ENCODE results near the gene CAMTA1. TPM values are rescaled to one million over a fixed set of nuclear protein-coding genes. Genes with fewer than 3 reads are reported as not detected.
"Not testable (repeated sequence)": the region's sequence is repeated elsewhere in the genome, so short reads cannot be mapped to it uniquely, and the experiment has no call there.

Gene CAMTA1
- polyA plus RNA-seq, 4 donors: 89.3 to 98.2 (median 92.9) TPM

- DNase-seq (ENCODE audit: low read depth in 4 of 4, low spot score in 3 of 4): no peak
Observed at GRCh38 chr1:7681401-7681800, 896.1 kb downstream of the CAMTA1 start.

- DNase-seq (ENCODE audit: low read depth in 4 of 4, low spot score in 3 of 4): no peak
Observed at GRCh38 chr1:7683521-7683920, 898.3 kb downstream of the CAMTA1 start.

- no peak for DNase-seq (ENCODE audit: low read depth in 4 of 4, low spot score in 3 of 4)
Observed at GRCh38 chr1:7684132-7684531, 898.9 kb downstream of the CAMTA1 start.

DNA sequence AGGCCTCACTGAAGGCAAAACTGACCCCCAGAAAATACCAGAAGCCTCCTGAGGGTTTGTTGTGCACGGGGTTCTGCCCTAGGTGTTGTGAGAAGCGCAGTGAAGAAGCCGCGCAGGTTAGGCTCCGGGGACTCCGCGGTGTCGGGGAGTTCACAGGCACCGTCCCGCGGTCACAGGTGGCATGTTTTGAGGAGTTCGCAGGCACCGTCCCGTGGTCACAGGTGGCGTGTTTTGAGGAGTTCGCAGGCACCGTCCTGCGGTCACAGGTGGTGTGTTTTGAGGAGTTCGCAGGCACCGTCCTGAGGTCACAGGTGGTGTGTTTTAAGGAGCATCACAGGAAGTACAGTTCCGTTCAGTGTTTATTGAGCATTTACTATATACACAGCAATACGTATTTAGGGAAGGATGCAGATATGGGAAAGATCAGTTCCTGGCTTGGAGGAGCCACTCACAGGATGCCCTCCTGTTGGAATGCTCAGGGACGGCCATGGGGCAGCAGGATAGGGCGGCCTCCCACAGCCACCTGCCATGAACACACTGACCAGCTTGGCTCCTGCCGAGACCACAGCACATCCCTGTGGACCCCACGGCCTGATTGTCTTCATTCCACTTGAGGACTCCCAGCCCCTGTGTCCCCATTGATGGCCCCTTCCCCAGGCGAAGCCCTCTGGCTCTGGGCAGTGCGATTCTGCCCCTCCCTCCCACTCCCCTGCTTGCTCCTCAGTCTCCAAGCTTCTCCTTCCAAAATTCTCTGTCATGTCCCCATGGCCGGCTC lies 899.8 kb downstream of the CAMTA1 start:
- DNase-seq (ENCODE audit: low read depth in 4 of 4, low spot score in 3 of 4): no peak

GRCh38 chr1:7686301-7686850 lies 901.1 kb downstream of the CAMTA1 start:
- DNase-seq (ENCODE audit: low read depth in 4 of 4, low spot score in 3 of 4): no peak

- DNase-seq (ENCODE audit: low read depth in 4 of 4, low spot score in 3 of 4): no peak
Observed at GRCh38 chr1:7687411-7687810, 902.2 kb downstream of the CAMTA1 start.

DNA sequence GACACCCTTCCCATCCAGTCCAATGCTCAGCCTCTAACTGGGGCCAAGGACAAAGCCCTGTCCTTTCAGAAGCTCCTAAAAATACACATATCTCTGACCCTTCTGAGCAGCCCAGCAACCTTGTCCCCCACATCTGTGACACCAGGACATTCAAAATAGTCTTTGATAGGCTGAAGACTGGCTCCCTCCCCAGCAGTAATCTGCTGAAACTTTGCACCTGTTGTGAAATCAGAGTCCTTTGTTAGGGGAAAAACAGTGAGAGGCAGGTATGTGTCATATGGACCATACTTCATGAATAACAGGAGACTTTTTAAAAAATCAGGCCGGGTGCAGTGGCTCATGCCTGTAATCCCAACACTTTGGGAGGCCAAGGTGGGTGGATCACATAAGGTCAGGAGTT lies 903.4 kb downstream of the CAMTA1 start:
- DNase-seq (ENCODE audit: low read depth in 4 of 4, low spot score in 3 of 4): no peak

GRCh38 chr1:7689307-7689706 lies 904.1 kb downstream of the CAMTA1 start:
- DNase-seq (ENCODE audit: low read depth in 4 of 4, low spot score in 3 of 4): not testable (repeated sequence)

DNA sequence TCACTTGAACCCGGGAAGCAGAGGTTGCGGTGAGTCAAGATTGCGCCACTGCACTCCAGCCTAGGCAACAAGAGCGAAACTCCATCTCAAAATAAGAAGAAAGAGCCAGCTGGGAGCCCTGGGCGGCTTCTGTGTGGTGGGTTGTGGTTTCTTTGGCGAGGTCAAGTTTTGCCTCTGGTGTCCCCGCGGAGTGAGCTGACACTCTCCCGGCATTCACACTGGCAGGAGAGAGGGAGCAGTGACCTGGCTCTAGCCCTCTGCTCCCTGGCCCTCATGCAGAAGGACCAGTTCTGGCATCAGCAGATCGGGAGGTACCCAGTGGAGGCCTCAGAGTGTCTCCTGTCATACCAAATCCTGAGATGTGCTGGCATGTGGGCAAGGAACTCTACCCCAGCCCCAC lies 904.8 kb downstream of the CAMTA1 start:
- DNase-seq (ENCODE audit: low read depth in 4 of 4, low spot score in 3 of 4): no peak

DNA sequence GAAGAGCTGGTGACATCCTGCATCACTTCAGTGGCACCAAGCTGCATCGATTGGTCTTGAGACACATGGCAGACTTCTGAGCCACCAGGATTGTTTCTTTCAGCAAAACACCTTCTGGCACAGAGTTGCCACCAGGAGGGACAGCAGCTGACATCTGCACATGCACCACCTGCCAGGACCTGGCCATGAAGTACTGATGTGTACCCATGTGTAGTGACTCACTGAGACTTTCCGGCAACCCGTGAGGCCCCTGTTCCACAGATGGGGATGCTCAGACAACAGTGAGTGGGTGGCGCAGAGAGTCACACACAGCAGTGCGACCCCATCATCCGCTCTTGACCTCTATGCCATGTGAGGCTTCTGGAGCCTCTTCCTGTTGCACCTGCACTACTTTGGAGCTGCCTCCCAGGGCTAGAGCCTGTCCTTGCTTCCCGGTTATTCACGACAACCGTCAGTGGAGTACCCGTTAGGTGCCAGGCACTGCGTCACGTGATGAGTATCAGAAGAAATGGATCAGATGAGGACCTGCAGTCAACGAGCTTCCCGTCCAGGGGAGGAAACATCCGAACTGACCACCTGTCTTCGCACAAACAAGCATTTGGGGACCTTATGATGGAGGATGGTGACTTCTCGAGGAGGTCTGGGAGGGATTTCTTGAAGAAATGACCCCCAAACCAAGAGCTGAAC lies 905.4 kb downstream of the CAMTA1 start:
- DNase-seq (ENCODE audit: low read depth in 4 of 4, low spot score in 3 of 4): no peak

- no peak for DNase-seq (ENCODE audit: low read depth in 4 of 4, low spot score in 3 of 4)
Observed at GRCh38 chr1:7691576-7691975, 906.3 kb downstream of the CAMTA1 start.

- no peak for DNase-seq (ENCODE audit: low read depth in 4 of 4, low spot score in 3 of 4)
Observed at GRCh38 chr1:7692005-7692404, 906.8 kb downstream of the CAMTA1 start.

DNA sequence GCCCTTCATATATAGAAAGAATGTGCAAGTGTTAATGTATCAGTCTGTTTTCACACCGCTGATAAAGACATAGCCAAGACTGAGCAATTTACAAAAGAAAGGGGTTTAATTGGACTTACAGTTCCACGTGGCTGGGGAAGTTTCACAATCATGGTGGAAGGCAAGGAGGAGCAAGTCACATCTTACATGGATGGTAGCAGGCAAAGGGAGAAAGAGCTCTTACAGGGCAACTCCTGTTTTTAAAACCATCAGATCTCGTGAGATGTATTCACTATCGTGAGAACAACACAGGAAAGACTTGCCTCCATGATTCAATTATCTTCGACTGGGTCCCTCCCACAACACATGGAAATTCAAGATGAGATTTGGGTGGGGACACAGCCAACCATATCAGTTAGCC lies 907.8 kb downstream of the CAMTA1 start:
- not testable (repeated sequence) for DNase-seq (ENCODE audit: low read depth in 4 of 4, low spot score in 3 of 4)

DNA sequence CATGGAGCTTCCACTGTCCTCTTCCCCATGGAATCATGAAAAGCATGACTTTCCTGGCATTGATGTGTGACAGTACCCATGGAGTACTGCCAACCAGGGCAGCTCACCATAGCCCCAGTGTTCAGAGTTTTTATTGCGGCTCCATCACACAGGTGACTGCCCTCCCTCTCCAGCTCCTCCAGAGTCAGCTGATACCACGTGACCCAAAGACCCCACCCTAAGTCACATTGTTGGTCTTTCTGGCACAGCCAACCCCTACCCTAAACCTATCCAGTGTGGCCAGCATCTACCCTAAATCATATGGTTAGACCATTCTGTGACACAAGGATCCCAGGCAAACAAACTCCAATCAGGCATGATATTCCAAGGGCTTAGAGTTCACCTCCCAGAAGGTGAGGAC lies 908.4 kb downstream of the CAMTA1 start:
- DNase-seq (ENCODE audit: low read depth in 4 of 4, low spot score in 3 of 4): no peak

DNA sequence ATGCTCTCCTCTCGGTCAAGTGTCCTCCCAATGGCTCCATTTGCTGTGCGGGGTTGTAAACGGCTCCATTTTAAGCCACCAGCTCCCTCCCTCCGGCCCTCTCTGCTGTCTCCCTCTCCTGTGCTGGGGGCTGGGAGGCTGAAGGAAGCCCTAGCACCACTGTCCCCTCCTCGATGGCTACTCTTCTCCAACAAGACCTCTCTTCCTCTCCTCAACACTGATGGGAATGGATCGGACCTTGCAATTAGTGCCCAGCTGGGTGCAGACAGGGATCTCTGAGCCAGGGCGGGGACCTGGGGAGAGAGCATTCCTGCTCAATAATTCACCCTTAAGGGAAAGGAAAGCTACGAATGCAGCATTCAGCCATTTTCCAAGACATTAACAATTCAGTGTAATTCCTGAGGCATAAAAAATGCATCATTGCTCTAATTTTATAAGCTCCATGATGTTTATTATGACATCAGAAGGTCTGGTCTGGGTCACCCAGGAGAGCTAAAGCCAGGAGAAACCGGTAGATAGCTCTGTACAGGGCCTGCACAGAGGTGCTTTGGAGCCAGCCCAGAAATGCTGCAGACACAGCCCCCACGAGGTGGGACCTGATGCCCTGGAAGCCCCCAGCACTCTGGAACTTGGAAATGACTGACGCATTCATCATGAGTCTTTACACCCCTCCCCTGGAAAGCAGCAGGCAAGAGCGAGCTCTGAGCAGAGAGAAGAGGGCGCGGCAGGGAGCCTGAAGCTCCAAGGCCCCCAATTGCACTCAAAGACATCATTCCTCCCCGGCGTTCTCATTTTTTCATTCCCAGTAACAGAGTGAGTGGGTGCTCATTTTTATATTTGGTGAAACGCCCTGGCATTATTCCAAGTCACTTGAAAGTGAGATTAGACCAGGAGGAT lies 909.6 kb downstream of the CAMTA1 start:
- DNase-seq (ENCODE audit: low read depth in 4 of 4, low spot score in 3 of 4): no peak

DNA sequence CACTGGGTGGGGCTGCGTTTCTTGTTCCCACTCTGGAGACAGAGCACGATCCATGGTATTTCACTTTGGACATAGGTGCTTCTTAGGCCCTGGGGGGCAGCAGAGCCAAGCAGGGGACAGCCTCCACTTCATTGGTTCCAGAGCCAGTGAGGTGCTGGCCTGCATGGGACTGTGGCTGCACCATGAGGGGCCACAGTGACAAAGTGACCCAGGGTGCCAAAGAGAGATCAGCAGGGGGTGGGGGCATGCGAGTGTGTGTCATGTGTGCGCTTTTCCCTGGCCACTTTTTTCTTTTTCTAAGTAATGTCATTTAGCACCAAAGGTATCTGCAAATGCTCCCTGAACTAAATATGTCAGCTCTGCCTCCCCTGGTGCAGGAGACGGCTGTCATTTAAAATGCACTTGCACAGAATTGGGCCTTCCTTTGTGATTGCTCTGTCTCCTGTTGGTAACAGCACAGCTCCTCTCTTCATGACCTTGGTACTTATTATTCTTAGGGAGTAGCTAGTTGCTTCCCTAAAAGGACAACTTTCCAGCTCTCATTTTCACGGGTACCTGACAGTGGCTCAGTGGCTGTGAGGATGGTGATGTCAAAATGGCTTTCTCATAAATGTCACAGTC lies 910.4 kb downstream of the CAMTA1 start:
- no peak for DNase-seq (ENCODE audit: low read depth in 4 of 4, low spot score in 3 of 4)

- no peak for DNase-seq (ENCODE audit: low read depth in 4 of 4, low spot score in 3 of 4)
Observed at GRCh38 chr1:7698641-7699040, 913.4 kb downstream of the CAMTA1 start.

DNA sequence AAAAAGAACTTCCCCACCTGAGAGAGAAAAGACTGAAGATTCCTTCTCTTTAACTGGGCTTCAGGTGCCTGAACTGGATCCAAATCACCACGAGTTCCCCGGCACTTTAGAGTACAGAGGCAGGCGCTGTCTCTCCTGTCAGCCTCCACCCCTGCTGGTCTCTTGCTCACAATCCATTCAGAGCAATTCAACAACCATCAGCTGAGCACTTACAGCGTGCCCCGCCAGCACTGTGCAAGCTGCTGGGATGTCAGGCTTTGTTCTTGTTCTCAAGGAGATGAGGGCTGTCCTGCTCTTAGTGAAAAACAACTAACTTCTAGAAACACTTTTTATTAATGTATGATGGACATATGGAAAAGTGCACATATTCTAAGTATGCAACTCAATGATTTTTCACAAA lies 917.1 kb downstream of the CAMTA1 start:
- no peak for DNase-seq (ENCODE audit: low read depth in 4 of 4, low spot score in 3 of 4)

GRCh38 chr1:7703321-7704213 lies 918.3 kb downstream of the CAMTA1 start:
- DNase-seq (ENCODE audit: low read depth in 4 of 4, low spot score in 3 of 4): no peak

All from right renal pelvis (tissue), 4 donors.